COLO829 (cell line): ENCODE results near the gene MAML2.
"Not testable (repeated sequence)": the region's sequence is repeated elsewhere in the genome, so short reads cannot be mapped to it uniquely, and the experiment has no call there.

Source experiments
- DNase-seq: peaks from one replicate; pipeline ENCODE4 v3.0.0; 2012; ENCODE audit warnings: low spot score

MAML2 gene

DNA sequence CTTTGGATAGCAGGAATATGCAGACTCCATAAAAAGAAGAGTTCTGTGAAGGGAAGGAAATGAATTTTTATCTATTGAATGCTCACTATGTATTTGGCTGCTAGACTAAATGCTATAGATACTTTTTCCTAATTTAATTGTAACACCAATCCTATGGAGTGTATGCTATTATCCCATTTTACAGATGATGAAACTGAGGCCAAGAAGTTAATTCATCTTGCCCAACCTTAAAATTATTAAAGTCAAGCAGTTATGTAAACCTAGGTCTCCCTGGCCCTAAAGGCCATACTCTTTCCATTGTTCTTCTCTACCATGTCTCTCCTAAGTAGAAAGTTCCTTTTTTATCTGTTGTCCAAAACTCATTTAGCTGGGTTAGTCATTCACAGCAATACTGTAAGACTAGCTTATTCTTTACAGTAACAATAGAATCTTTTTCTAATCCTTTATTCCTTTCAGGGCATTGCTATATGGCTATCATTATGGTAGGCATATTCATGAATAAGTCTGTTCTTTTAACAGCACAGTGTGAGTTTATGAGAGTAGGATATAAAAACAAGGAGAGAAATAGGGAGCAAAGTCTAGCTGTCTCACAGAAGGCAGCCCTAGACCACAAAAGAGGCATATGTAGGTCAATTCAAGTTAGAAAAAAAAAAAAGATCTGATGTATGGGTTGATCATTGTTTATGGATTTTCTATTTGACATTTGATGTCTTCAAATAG, 50.5 kb downstream of the MAML2 start:
- DNase-seq, result peak; percentile 40

DNA sequence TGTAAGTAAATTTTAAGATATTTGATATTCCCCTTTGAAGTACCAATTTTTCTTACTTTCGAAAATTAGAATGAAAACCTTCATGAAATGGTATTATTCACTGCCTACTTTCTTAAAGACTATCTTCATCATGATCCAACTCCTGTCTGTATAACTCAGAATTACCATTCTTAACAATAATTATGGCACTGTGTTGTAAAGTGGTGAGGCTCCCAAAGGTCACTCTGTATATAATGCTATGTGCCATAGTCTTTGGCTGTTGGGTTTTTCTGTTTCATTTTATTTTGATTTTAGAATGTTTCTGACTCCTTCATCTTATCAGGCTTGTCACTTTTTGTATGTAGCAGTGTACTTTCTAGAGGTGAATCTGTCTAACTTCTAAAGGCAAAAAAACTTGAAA, 52.4 kb downstream of the MAML2 start:
- DNase-seq, result no peak

DNA sequence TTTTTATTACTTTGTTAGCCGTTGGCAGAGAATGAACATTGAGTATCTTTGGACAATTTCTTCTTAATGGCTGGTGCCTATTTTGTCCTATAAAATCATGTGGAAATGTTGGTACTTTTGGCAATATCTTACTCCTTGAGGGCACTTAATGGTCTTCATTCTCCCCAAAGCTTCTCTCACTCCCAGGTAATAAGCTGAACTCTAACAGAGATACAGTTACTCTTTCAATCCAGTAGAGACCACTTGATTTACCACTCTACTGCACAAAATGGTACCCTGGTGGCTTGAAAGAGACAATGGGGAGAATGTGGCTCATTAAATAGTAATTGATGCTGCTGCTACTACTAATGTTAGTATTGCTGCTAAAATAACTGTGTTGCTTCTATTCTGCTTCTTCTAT, 53.0 kb downstream of the MAML2 start:
- no peak for DNase-seq

DNA sequence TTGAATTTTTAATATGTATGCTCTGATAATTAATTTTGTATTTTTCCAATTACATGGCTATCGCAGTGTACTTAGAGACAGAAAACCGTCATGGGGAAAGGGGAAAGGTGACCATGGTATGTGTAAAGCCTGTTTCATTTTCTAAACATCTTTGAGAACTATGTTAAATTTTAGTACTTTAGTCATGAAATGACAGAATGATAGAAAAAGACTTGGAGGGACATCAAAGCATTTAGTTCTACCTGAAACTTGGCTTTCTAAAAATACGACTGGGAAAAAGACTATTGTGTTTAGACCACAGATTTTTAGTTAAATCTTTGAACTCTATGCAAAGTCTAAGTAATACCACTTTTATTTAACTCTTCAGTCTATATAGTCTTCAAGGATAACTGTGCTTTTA, 54.1 kb downstream of the MAML2 start:
- DNase-seq, result no peak

DNA sequence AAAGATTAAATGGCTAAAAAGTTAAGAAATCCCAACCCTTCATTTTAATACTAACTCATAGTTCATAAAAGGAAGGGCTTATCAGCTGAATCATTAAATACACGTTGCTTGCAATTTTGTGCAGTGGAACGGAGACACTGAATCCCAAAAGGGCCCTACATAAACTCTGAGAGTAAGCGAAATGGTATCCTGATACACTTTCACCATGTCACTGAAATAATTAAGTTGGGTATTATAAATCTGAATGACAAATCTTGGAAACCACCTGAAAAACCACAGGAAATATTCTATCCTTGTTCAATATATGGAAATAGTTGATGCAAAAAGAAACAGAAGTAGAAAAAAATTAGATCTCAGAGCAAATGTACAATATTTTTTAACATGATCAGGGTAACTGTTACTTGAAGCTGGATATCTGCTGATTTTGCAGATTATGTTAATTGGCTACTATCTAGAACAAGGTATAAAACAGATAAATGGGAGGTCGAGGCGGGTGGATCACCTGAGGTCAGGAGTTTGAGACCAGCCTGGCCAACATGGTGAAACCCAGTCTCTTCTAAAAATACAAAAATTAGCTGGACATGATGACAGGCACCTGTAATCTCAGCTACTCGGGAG, 55.1 kb downstream of the MAML2 start:
- no peak for DNase-seq

DNA sequence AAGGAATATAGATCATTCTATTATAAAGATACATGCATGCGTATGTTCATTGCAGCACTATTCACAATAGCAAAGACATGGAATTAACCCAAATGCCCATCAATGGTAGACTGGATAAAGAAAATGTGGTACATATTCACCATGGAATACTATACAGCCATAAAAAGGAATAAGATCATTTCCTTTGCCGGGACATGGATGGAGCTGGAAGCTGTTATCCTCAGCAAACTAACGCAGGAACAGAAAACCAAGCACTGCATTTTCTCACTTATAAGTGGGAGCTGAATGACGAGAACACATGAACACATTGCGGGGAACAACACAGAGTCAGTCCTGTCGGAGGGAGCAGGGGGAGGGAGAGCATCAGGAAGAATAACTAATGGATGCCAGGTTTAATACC, 57.0 kb downstream of the MAML2 start:
- not testable (repeated sequence) for DNase-seq

DNA sequence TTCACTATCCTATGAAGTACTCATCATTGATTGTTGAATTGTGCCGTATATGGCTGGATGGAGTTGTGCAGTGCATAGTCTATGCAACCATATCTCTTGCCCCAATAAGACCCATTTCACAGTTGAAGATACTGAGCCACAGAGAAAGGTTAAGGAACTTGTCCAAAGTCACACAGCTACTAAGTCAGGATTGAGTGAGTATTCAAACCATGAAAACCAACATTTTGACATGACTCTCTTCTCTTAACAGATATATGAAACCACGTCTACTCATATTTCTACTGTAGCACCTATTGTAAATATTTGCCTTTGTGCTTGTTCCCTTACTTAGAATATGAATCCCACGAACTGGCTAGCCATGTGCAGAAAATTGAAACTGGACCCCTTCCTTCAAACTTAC, 58.1 kb downstream of the MAML2 start:
- no peak for DNase-seq

DNA sequence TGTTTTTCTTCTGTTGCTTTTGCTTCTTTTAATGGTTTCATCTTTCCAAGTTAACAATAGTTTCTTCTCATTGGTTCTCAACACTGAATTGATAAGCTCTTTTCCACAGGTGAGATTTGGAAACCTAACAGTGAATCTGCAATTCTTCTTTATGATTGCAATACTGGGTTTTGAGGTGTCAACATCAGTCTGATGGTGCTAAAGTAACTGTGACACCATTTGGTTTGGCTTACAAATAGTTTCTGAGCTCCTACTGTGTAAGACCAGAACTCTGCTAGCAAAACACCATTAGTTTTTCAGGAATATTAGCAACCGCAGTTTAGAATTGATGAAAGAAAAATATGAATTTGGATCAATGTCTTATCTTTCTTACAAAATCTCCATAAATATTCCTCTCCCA, 58.6 kb downstream of the MAML2 start:
- no peak for DNase-seq

DNA sequence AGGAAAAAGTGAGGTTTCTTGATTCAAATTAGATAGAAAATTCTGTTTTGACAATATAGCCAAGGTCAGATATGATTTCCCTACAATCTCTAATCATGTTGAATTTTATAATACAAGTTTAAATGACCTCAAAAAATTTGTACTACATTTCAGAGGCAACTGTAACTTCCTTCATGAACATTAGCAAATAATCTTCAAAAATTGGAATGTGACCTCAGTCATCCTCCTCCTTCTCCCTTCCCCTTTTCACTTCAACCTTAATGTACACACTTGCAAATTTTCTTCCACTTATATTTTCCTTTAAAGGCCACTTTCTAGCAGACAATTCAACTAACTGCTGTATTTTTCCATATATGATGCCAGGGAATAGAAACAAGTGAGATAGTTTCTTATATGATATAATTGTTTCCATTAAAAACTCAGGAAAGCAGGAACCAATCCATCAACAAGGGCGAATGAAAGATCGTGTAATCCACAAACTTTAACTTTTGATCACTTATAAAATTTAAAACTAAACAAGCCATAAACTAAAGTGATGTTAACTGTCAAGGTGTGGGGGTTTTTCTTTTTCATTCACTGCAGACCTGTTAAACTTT, 60.3 kb downstream of the MAML2 start:
- no peak for DNase-seq

DNA sequence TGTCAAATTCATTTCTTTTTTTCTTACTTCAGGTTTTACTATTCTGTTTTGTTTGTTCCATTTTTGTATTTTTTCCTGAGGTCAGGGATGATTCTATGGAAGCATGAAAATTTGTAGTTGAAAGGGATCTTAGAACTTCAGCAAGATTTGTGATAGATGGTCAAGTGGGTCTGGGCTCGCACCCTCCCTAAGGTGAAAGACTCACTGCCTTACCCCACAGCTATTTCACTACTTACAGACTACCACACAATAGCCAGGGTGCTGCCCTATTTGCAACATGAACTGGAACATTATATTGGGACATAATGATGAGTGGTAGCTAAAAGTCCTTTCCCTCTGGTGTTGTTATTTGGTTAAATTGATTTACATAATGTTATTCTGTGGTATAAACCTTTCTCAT, 62.6 kb downstream of the MAML2 start:
- no peak for DNase-seq

DNA sequence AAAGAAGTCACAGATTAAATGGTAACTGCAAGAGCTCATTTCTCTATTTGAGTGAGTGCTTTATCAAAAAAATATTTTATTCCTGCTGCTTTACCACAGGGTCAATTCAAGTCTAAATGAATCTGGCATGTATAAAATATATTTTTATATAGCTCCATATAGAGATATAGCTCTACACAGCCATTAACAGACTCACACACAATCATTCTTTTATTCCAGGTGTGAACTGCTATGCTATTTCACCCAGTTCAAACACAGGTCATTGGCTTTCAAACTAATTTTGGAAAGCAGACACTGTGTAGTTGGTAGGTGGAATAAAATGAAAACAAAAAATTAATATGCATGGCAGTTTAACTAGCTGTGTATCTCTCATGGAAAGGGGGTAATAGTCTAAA, 63.1 kb downstream of the MAML2 start:
- DNase-seq, result no peak

DNA sequence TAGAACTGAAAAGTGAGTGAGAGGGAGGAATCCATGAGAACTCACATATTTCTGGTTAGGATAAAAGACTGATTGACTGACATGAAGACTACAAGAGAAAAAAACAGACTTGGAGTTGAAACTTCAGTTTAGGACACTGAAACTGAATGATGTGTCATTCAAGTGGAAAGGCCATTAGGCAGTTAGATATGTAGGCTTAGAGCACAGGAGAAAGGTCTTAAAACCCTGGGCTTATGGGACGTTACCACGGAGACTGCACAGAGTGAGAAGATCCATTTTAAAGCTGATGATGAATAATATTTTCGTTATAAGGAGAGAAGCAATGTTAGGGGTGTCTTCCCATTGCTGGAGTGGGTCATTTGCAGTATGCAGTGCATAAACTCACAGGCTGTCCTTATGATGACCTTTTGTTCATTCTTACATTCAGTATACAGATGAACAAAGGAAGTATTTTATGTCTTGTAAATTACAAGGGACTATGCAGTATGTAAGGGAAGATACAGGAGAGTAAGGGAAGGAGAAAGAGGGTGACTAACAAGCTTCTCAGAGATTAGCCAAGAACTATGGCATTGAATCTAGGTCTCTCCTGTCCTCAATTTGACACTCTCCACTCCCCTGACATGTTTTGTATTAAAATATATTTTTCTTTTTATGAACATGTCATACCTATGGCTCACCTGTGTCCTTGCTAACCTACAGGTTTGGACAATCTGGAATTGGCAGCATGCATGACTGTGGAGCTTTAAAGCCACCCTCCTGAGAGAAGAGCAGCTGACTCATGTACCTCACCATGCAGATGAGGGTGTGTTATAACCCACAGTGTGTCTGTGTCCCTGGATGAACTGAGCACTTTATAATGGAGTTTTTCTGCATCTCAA, 63.7 kb downstream of the MAML2 start:
- peak; percentile 57 for DNase-seq

DNA sequence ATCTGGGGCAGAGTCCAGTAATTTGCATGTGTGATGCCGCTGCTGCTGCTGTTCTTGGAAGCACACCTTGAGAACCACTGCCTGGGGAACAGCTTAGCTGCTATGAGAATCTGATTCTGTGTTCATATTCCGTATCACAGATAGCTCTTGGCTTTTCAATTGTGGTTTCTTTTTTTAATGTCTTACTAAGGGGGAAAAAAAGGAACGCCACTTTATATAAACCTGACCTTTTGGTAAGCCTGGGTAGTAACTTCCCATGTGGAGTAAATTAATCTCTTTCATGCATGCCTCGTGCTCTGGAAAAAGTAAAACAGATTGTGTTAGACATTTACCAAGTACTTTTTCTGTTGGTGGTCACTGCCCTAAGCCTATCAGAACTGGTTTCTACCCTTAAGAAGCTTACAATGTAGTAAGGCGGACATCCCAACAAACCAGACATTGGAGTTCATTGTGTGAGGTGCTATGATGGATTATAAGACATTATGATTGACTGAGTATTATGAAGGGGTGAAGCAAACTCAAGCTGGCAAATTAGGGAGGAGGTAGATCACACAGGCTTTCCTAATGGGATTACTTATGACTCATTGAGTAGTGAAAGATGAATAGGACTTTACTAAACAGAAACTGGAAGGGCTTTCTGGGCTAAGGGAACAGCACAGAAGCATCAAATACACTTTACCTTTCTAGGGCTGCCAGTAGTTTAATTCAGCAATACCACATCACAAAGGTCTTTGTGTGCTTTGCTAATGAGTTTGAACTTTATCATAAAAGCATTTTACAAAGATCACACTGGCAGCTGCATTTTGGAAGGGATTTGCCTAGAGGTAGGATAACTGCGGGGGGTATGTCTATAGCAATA, 64.7 kb downstream of the MAML2 start:
- DNase-seq, result no peak

DNA sequence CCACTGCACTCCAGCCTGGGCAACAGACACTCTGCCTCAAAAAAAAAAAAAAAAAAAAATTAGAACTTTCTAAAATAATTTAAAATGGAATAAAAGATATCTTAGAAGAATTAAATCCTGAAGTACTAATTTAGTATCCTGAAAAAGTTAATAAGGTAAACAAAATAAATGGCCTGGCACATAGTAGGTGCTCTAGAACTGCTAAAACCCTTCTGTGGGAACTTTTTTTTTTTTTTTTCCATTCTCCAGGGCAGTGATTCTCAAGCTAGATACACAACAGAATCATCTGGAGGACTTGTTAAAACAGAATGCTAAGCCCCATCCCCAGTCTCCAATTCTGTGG, 65.3 kb downstream of the MAML2 start:
- no peak for DNase-seq

DNA sequence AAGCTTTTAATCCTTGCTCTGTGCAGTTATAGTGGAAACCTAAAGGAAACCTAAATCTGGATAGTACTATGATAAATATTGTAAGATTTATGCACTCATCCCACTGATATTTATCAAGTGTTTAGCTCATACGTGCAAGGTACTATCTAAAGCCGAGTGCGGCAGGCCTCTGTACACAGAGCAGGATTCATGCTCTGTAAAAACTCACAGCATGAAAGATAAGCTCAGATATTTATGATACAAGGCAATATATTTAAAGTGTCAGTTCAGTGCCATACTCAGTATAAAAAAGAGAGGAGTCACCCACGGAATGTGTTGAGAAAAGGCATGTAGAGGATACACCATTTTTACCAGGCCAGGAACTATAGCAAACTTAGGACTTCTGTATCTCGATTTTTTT, 66.2 kb downstream of the MAML2 start:
- DNase-seq, result no peak

DNA sequence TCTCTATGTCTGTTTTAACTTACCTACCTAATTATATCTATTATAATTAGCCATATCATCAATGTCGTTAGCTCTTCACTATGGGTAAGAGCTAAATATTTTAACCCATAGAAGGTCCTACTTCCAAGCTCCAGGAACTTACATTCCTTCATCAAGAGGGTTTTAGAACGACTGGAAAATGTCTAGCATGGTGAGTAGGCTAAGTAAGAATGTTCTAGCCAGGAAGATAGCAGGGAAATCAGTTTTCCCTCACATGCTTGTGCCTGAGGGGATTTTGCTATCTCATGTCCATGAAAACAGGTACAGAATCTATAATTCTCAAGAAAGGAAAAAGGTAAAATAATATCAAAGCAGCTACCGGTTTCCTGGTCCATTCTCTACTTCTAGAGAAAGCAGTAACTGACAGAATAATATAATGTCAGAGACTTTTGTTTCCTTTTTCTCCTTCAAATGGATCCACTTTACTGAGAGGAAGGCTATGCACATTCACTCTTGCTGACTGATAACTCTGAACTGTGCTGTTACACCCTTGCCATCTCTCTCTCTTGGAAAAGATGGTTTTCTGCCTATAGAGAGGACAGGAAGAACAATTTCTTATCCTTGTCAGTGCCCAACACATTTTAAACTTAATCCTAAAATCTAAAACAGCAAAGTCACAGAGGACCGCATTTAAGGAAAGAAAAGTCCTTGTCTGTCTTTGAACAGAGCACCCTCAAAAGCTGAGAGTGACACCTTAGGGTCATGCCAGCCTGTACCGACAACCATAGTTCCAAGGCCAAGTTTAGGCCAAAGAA, 67.0 kb downstream of the MAML2 start:
- DNase-seq, result no peak

DNA sequence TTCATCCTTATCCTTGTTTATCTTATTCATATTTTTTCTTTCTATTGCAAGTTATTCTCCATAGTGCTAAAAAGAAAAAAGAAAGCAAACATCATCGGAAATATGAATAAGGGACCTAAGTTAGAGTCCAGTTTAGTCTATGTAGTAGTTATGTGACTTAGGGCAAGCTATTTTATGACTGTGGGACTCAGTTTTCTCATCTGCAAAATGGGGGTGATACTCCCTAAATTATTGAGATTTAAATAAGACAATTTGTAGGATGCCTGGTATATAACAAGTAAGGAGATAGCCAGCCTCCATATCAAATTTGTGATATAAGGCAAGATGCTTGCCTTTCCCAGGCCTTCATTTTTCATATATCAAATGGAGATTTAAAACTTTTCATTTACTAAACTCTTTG, 69.5 kb downstream of the MAML2 start:
- no peak for DNase-seq

DNA sequence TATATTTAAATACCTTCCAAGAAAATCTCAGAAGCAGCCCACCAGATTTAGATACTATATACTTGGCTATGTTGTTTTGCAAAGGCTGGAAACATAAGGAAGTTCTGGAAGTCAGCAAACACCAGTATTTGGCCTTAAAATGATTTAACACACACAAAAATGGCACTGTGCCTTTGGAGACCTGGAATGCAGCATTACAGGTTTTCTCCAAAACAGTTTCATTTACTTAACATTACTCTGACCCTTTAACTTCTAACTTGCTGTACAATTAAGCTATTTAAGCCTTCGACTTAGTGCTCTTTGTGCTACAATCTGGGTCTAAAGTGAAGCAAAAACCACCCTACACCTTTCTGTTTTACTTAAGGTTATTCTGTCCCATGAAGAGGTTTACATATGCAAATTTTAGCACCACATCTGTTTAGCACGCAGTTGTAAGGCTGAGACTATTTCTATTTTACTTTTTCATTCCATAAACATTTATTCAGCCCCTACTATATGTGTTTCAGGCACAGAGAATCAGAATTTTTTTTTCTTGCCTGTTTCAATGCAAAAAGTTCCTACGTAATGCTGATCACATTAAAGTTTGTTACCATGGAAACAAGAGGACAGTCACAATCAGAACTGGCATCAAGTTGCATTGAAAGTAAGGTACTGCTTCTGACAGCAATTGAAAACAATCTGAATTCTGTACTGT, 70.3 kb downstream of the MAML2 start:
- no peak for DNase-seq

DNA sequence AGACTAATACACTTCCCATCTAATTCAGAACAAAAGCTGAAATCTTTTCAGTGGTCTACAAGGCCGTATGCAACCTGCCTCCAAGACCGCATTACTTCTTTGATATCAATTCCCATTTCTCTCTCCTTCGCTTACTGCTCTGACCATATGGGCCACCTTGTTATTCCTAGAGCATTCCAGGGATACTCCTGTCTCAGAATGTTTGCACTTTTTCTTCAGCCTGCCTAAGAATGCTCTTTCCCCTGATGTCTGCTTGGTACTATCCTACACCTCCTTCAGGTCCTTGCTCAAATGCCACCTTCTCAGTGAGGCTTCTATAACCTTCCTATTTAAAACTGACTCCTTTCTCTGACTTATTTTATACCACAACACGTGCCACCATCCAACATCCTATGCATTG, 71.2 kb downstream of the MAML2 start:
- no peak for DNase-seq

DNA sequence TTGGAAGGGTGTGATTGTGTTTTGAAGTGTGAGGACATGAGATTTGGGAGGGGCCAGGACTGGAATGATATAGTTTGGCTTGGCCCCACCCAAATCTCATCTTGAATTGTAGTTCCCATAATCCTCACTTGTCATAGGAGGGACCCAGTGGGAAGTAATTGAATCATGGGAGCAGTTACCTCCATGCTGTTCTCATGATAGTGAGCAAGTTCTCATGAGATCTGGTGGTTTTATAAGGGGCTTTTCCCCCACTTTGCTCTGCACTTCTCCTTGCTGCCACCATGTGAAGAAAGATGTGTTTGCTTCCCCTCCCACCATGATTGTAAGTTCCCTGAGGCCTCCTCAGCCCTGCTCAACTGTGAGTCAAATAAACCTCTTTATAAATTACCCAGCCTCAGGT, 71.6 kb downstream of the MAML2 start:
- not testable (repeated sequence) for DNase-seq
